Lung (tissue), 12 donors: Measurements from ENCODE around the gene RALA. TPM values are rescaled to one million over a fixed set of nuclear protein-coding genes. Genes with fewer than 3 reads are reported as not detected.
"Not testable (repeated sequence)": the region's sequence is repeated elsewhere in the genome, so short reads cannot be mapped to it uniquely, and the experiment has no call there.

ENCODE experiments used
- ATAC-seq: fragments of 200-7000 bp; cut with Tn5 transposase; one replicate; pipeline ENCODE4 v1.9.1; 2020; ENCODE audit warnings: moderate number of reproducible peaks; ENCODE audit not compliant: insufficient read depth, low FRiP score
- DNase-seq, 3 donors: peaks; one replicate each; pipeline ENCODE4 v3.0.0-alpha.2; 2013 to 2017
- H3K27ac ChIP-seq, 2 donors: one replicate each; pipeline ENCODE4 v1.5.1; 2013; ENCODE audit warnings: mild to moderate bottlenecking in 2 of 2, moderate library complexity in 2 of 2, control low read depth in 1 of 2, inconsistent platforms in 1 of 2, low read depth in 1 of 2, low read length in 1 of 2
- H3K27me3 ChIP-seq, 3 donors: one replicate each; pipeline ENCODE4 v1.5.1; 2013; ENCODE audit warnings: low read length in 2 of 3; ENCODE audit not compliant: control insufficient read depth in 3 of 3, insufficient read depth in 3 of 3
- H3K36me3 ChIP-seq, 4 donors: one replicate each; pipeline ENCODE4 v1.5.1; 2013; ENCODE audit warnings: low read length in 4 of 4, mild to moderate bottlenecking in 1 of 4, moderate library complexity in 1 of 4; ENCODE audit not compliant: control insufficient read depth in 4 of 4, insufficient read depth in 4 of 4
- H3K4me1 ChIP-seq, 5 donors: one replicate each; pipeline ENCODE4 v1.5.1; 2013; ENCODE audit warnings: low read length in 5 of 5, mild to moderate bottlenecking in 2 of 5, moderate library complexity in 1 of 5; ENCODE audit not compliant: control insufficient read depth in 5 of 5, insufficient read depth in 5 of 5
- H3K4me3 ChIP-seq: one replicate; pipeline ENCODE4 v1.5.1; 2013; ENCODE audit warnings: mild to moderate bottlenecking, control low read depth, moderate library complexity
- H3K9ac ChIP-seq, 2 donors: one replicate each; pipeline ENCODE4 v1.5.1; 2013; ENCODE audit warnings: low read length in 2 of 2, control low read depth in 1 of 2; ENCODE audit not compliant: insufficient read depth in 1 of 2
- H3K9me3 ChIP-seq, 4 donors: one replicate each; pipeline ENCODE4 v1.5.1; 2013; ENCODE audit warnings: low read length in 3 of 4, mild to moderate bottlenecking in 1 of 4, moderate library complexity in 1 of 4; ENCODE audit not compliant: control insufficient read depth in 4 of 4, insufficient read depth in 3 of 4
- CTCF ChIP-seq: IDR thresholded peaks from 2 replicates; pipeline ENCODE4 v1.5.1; 2012; ENCODE audit warnings: mild to moderate bottlenecking; ENCODE audit errors: control extremely low read depth, extremely low read depth
- WGBS, 2 donors: extraction: QIAGEN DNeasy Blood & Tissue Kit; methylation state at CpG; one replicate each; pipeline ENCODE4 v1.1.7; 2013; 5-methylcytosine and 5-hydroxymethylcytosine counted together
- polyA plus RNA-seq, 2 donors: library from polyadenylated mRNA; stranded (reverse); fragments of 200-250 nt; gene quantifications; one replicate each; pipeline ENCODE4 v1.2.1, GENCODE V29; 2013
- total RNA-seq, 2 donors: library from RNA; depleted of rRNA in 1 of 2; stranded (reverse); fragments of >200 nt in 1 of 2; gene quantifications; one replicate each; pipeline ENCODE4 v1.2.1, GENCODE V29; 2014 to 2021
- donor health status: control.
- donor health status: control.
- donor health status: Bipolar disorder and iron deficiency.
- donor health status: healthy.
- donor health status: DM: yes; HTN: yes; CAD: no.

RALA gene
- total and polyA plus RNA-seq, 4 donors: 29.5 to 41.0 (median 30.6) TPM

GRCh38 chr7:39750253-39751077, 127.1 kb downstream of the RALA start:
- peaks cover 0 to 18% (median 0%) of the 10 kb centered on the region in 5 donors for H3K4me1 ChIP-seq
- H3K36me3 ChIP-seq: no peaks in the 10 kb centered on the region
- ATAC-seq (no peak), DNase-seq (no peak)
- no peak for TF ChIP-seq CTCF
- H3K27me3 ChIP-seq: no peaks in the 10 kb centered on the region
- H3K9me3 ChIP-seq: no peaks in the 10 kb centered on the region
- no peak overlapping the region for H3K4me3 ChIP-seq
- 78 to 80% methylated on average over 5 of the region's 5 CpGs for WGBS, 2 donors
- no peak overlapping the region for H3K27ac ChIP-seq
- no peak overlapping the region for H3K9ac ChIP-seq

GRCh38 chr7:39753237-39753636, 129.9 kb downstream of the RALA start:
- not testable (repeated sequence) for DNase-seq, H3K36me3 ChIP-seq, ATAC-seq, H3K4me3 ChIP-seq, H3K27ac ChIP-seq, H3K9me3 ChIP-seq, H3K9ac ChIP-seq, H3K27me3 ChIP-seq
- 97 to 99% methylated on average over 5 of the region's 5 CpGs for WGBS, 2 donors
- H3K4me1 ChIP-seq: peaks cover 2 to 19% (median 6%) of the 10 kb centered on the region in 5 donors

- H3K27me3 ChIP-seq: no peaks in the 10 kb centered on the region
- H3K27ac ChIP-seq: no peak overlapping the region
- TF ChIP-seq CTCF: no peak
- no peak for DNase-seq
- no peak overlapping the region for H3K4me3 ChIP-seq
- H3K9me3 ChIP-seq: no peaks in the 10 kb centered on the region
- H3K9ac ChIP-seq: no peak overlapping the region
- WGBS, 2 donors: 83 to 88% methylated on average over 15 to 29 of the region's 29 CpGs
- H3K4me1 ChIP-seq: peaks cover 2 to 19% (median 6%) of the 10 kb centered on the region in 5 donors
- no peak for ATAC-seq
- no peaks in the 10 kb centered on the region for H3K36me3 ChIP-seq
Measured at GRCh38 chr7:39753823-39754325, 130.5 kb downstream of the RALA start.

- peaks cover 2 to 19% (median 6%) of the 10 kb centered on the region in 5 donors for H3K4me1 ChIP-seq
- no peak overlapping the region for H3K27ac ChIP-seq
- DNase-seq: peak; percentile 63 to 84 (median 76)
- peak; percentile 24 for ATAC-seq
- H3K36me3 ChIP-seq: no peaks in the 10 kb centered on the region
- TF ChIP-seq CTCF: no peak
- 53 to 62% methylated on average over 17 of the region's 17 CpGs for WGBS, 2 donors
- H3K27me3 ChIP-seq: no peaks in the 10 kb centered on the region
- H3K9me3 ChIP-seq: no peaks in the 10 kb centered on the region
- no peak overlapping the region for H3K4me3 ChIP-seq
- H3K9ac ChIP-seq: peak overlapping the region in 1 of 2 donors; percentile 51
Measured at GRCh38 chr7:39754326-39755120, 131.2 kb downstream of the RALA start.
